PC-9 (cell line): ENCODE data around the gene FAM193A. TPM values are rescaled to one million over a fixed set of nuclear protein-coding genes. Genes with fewer than 3 reads are reported as not detected.

Experiments
- BruUV-seq: library from RNA; stranded (reverse); fragments of 400-500 nt; replicated peaks from 2 replicates; lab custom pipeline; 2021; lab: Mats Ljungman, UMichigan
- CTCF ChIA-PET: fragments of 300-600 bp; sonication (Branson Sonifier 250); formaldehyde crosslinking; loops from one replicate; lab custom pipeline; 2022; ENCODE audit warnings: antibody characterized with exemption; lab: Charles Lee
- POLR2A ChIA-PET: fragments of 300-600 bp; sonication (Branson Sonifier 250); formaldehyde crosslinking; loops from one replicate; lab custom pipeline; 2022; ENCODE audit warnings: antibody characterized with exemption; ENCODE audit not compliant: unreplicated experiment; lab: Charles Lee
- DNase-seq, 2 experiments: peaks; one replicate each; pipeline versions ENCODE4 v3.0.0 to v3.0.0-alpha.2; 2015 to 2022; ENCODE audit warnings: mixed read lengths in 1 of 2
- H2AFZ ChIP-seq: fragments of 200-600 bp; sonication (generic); 2 replicates; pipeline ENCODE4 v1.8.1; 2017; ENCODE audit warnings: antibody characterized with exemption
- H3F3A ChIP-seq: fragments of 200-600 bp; sonication (generic); 2 replicates; pipeline ENCODE4 v1.8.1; 2017; ENCODE audit warnings: antibody characterized with exemption, mild to moderate bottlenecking, low read depth; ENCODE audit not compliant: insufficient read depth
- H3K27ac ChIP-seq: fragments of 200-600 bp; sonication (generic); 2 replicates; pipeline ENCODE4 v1.6.1; 2016; ENCODE audit warnings: mixed run types
- H3K27me3 ChIP-seq: fragments of 200-600 bp; sonication (generic); 2 replicates; pipeline ENCODE4 v1.6.1; 2016; ENCODE audit warnings: low read depth, mixed run types; ENCODE audit not compliant: insufficient read depth
- H3K36me3 ChIP-seq: fragments of 200-600 bp; sonication (generic); 2 replicates; pipeline ENCODE4 v1.6.1; 2016; ENCODE audit warnings: low read depth, mixed run types
- H3K4me1 ChIP-seq: fragments of 200-600 bp; sonication (generic); replicated peaks from 2 replicates; pipeline ENCODE4 v1.6.1; 2016; ENCODE audit warnings: mixed run types; ENCODE audit not compliant: insufficient read depth
- H3K4me2 ChIP-seq: fragments of 200-600 bp; sonication (generic); 2 replicates; pipeline ENCODE4 v1.6.1; 2017; ENCODE audit warnings: mixed run types
- H3K4me3 ChIP-seq: fragments of 200-600 bp; sonication (generic); 2 replicates; pipeline ENCODE4 v1.6.1; 2016; ENCODE audit warnings: mixed run types
- H3K79me2 ChIP-seq: fragments of 200-600 bp; sonication (generic); 2 replicates; pipeline ENCODE4 v1.6.1; 2017; ENCODE audit warnings: low read depth, mixed run types
- H3K9me2 ChIP-seq: fragments of 200-600 bp; sonication (generic); 2 replicates; pipeline ENCODE4 v1.8.1; 2017; ENCODE audit warnings: mild to moderate bottlenecking; ENCODE audit not compliant: insufficient read depth
- H3K9me3 ChIP-seq: fragments of 200-600 bp; sonication (generic); 2 replicates; pipeline ENCODE4 v1.8.1; 2016; ENCODE audit warnings: low read depth; ENCODE audit not compliant: insufficient read depth
- H4K20me1 ChIP-seq: fragments of 200-600 bp; sonication (generic); 2 replicates; pipeline ENCODE4 v1.8.1; 2017; ENCODE audit not compliant: insufficient read depth
- EZH2 ChIP-seq: fragments of 200-600 bp; sonication (generic); IDR thresholded peaks from 2 replicates; pipeline ENCODE4 v1.8.0; 2017; ENCODE audit warnings: antibody characterized with exemption, low read depth
- intact Hi-C: fragments of 100-400 bp; cut with micrococcal nuclease; formaldehyde crosslinking; loops from one replicate; pipeline ENCODE4 v1.10.0; 2022; ENCODE audit not compliant: unreplicated experiment
- total RNA-seq: library from RNA; stranded (reverse); gene quantifications from 2 replicates; pipeline ENCODE4 v1.2.3, GENCODE V29; 2021
- TF ChIP-seq, protein P1 (sequence below): fragments of 200-600 bp; sonication (generic); conservative IDR thresholded peaks from 2 replicates; pipeline ENCODE4 v1.6.1; 2017; ENCODE audit warnings: mixed run types, antibody characterized with exemption, mild to moderate bottlenecking, moderate library complexity

The FAM193A gene
- total RNA-seq, 1 experiment from 2014 or later: 23.4 TPM

DNA sequence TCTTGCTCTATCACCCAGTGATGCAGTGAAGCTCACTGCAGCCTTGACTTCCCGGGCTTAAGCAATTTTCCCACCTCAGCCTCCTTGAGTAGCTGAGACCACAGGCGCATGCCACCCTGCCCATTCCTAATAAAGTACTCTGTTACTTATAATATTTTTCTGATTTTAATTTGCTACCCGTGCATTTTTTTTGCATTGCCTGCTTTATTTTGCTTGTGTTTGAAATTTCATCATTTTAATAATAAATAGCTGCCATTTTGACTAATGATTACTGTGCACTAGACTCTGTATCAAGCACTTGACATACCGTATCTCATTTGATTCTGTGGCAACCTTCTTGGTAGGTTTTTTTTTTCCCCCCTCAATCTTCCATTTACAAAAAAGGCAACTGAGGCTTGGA, 41.7 kb downstream of the FAM193A start:
- Histone ChIP-seq H3F3A (peaks cover 8% of the 10 kb centered on the region; the same call in 1 of the 2 replicates), H3K36me3 (no peaks in the 10 kb centered on the region), H3K9me2 (no peaks in the 10 kb centered on the region), H3K27ac (no peak overlapping the region), H2AFZ (no peak overlapping the region), H3K4me3 (no peak overlapping the region), H4K20me1 (peaks cover 18% of the 10 kb centered on the region), H3K79me2 (peaks cover 24% of the 10 kb centered on the region), H3K27me3 (no peaks in the 10 kb centered on the region), H3K9me3 (no peaks in the 10 kb centered on the region), H3K4me2 (no peak overlapping the region), H3K4me1 (peaks cover 12% of the 10 kb centered on the region)
- CTCF ChIA-PET: no interaction called here
- BruUV-seq: no TSS peak
- no peak for DNase-seq
- POLR2A ChIA-PET: no interaction called here
- intact Hi-C loops: no loop called here
- TF ChIP-seq EZH2: no peak
- TF ChIP-seq, protein P1, sequence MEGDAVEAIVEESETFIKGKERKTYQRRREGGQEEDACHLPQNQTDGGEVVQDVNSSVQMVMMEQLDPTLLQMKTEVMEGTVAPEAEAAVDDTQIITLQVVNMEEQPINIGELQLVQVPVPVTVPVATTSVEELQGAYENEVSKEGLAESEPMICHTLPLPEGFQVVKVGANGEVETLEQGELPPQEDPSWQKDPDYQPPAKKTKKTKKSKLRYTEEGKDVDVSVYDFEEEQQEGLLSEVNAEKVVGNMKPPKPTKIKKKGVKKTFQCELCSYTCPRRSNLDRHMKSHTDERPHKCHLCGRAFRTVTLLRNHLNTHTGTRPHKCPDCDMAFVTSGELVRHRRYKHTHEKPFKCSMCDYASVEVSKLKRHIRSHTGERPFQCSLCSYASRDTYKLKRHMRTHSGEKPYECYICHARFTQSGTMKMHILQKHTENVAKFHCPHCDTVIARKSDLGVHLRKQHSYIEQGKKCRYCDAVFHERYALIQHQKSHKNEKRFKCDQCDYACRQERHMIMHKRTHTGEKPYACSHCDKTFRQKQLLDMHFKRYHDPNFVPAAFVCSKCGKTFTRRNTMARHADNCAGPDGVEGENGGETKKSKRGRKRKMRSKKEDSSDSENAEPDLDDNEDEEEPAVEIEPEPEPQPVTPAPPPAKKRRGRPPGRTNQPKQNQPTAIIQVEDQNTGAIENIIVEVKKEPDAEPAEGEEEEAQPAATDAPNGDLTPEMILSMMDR: no peak

DNA sequence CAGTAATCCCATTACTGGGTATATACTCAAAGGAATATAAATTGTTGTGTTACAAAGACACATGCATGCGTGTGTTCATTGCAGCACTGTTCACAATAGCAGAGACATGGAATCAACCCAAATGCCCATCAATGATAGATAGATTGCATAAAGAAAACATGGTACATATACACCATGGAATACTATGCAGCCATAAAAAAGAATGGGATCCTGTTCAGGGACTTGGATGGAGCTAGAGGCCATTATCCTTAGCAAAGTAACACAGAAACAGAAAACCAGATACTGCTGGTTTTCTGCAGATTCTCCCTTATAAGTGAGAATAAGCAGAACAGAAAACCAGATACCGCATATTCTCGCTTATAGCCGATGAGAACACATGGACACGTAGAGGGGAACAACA, 43.5 kb downstream of the FAM193A start:
- Histone ChIP-seq H2AFZ (no peak overlapping the region), H3K27ac (no peak overlapping the region), H4K20me1 (peaks cover 31% of the 10 kb centered on the region), H3K27me3 (no peaks in the 10 kb centered on the region), H3K79me2 (peaks cover 29% of the 10 kb centered on the region), H3K4me3 (no peak overlapping the region), H3K9me3 (no peaks in the 10 kb centered on the region), H3K4me2 (no peak overlapping the region), H3K9me2 (no peaks in the 10 kb centered on the region), H3K36me3 (no peaks in the 10 kb centered on the region), H3F3A (peaks cover 17% of the 10 kb centered on the region; the same call in 1 of the 2 replicates), H3K4me1 (peaks cover 24% of the 10 kb centered on the region)
- CTCF ChIA-PET: no interaction called here
- intact Hi-C loops: no loop called here
- no peak for DNase-seq
- POLR2A ChIA-PET: no interaction called here
- BruUV-seq: no TSS peak
- TF ChIP-seq, protein P1: no peak
- no peak for TF ChIP-seq EZH2

DNA sequence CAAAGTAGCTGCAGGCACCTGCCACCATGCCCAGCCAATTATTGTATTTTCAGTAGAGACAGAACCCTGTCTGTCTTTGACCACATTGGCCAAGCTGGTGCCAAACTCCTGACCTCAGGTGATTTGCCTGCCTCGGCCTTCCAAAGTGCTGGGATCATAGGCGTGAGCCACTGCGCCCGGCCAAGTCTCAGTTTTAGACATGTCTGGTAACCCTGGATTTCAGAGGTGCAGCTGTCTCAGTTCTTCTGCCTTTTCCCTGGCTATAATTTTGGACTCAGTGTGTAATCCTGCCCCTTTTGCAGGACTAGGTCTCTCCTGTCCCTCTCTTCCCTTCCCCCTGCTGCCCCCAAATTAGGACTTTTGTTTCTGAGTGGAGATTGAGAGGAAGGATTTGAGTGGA, 46.6 kb downstream of the FAM193A start:
- Histone ChIP-seq H3K4me2 (peak overlapping the region; percentile 60), H3K36me3 (no peaks in the 10 kb centered on the region)

More for the DNA sequence above, 46.6 kb downstream of the FAM193A start:
- Histone ChIP-seq H3K27ac (no peak overlapping the region), H3F3A (peaks cover 17% of the 10 kb centered on the region; the same call in 1 of the 2 replicates), H3K27me3 (no peaks in the 10 kb centered on the region), H3K4me3 (peak overlapping the region; percentile 14; the same call in 1 of the 2 replicates), H3K9me2 (no peaks in the 10 kb centered on the region), H3K4me1 (peaks cover 24% of the 10 kb centered on the region), H3K9me3 (no peaks in the 10 kb centered on the region), H2AFZ (no peak overlapping the region), H3K79me2 (peaks cover 51% of the 10 kb centered on the region), H4K20me1 (peaks cover 51% of the 10 kb centered on the region)
- BruUV-seq: no TSS peak
- POLR2A ChIA-PET: no interaction called here
- DNase-seq: no peak
- intact Hi-C loops: no loop called here
- CTCF ChIA-PET: no interaction called here
- TF ChIP-seq, protein P1: no peak
- no peak for TF ChIP-seq EZH2
